COR-L47 (cell line): ENCODE measurements around the gene MST1R.

ENCODE experiments used
- DNase-seq: peaks from one replicate; lab custom pipeline; 2025; lab: John Stamatoyannopoulos, UW

The MST1R gene

DNA sequence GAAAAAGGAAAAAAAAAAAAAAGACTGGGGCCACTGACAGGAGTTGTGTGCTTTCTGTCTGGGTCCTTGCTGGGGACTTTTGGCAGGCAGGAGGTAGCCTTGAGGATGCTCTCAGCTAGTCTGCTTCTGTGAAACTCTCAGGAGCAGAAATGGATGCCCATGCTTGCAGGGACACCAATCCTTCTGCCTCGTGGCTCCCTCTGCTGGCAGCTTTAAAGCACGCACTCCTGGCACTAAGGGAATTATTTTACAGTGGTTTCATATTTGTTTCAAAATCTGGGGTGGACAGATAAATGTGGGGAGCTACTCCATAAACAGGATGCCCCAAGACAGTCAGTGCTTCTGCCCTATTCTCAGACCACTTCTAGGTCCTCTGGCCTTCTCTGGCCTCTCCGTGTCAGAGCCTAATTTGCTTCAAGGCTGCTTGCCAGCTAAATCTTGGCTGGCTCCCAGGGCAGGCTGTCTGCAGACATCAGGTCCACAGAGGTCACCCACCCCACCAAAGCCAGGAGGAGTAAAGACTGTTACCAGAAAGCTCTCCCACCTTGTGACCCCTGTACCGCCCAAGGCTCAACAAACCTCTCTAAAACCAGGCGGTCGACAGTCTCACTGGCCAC lies 64.4 kb downstream of the MST1R start:
- peak; percentile 26 for DNase-seq
